GM21529 (cell line): Measurements from ENCODE around the gene BCL7A.
"Not testable (repeated sequence)": the region's sequence is repeated elsewhere in the genome, so short reads cannot be mapped to it uniquely, and the experiment has no call there.

Experiments used
- ATAC-seq: cut with Tn5 transposase; IDR thresholded peaks from one replicate; pipeline ENCODE4 v1.9.1; 2021; ENCODE audit not compliant: unreplicated experiment

The BCL7A gene

DNA sequence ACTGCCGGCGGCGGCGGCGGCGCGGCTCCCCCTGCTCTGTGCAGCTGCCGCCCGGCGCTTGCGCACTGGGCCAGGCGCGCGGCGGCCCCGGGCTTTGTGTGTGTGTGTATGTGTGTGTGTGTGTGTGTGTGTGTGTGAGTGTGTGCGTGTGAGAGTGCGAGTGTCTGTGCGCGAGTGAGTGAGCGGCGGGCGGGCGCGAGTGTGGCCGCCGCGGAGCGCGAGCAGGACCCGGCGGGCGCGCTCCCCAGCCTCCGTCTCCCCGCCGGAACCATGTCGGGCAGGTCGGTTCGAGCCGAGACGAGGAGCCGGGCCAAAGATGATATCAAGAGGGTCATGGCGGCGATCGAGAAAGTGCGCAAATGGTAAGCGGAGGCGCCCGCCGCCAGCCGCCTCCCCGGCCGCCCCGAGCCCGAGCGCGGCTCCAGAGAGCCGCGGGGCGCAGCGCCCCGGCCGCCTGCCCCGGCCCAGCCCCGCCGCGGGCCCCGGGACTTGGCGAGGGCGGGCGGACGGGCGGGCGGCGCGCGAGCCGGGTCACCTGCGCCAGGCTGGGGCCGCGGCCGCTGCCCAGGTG lies at the start of gene BCL7A:
Gene BCL7A (plus strand): TSS at position 63 of the 571 bp plus-strand sequence. CDS start 208 bp downstream, at position 271.
- no peak for ATAC-seq

DNA sequence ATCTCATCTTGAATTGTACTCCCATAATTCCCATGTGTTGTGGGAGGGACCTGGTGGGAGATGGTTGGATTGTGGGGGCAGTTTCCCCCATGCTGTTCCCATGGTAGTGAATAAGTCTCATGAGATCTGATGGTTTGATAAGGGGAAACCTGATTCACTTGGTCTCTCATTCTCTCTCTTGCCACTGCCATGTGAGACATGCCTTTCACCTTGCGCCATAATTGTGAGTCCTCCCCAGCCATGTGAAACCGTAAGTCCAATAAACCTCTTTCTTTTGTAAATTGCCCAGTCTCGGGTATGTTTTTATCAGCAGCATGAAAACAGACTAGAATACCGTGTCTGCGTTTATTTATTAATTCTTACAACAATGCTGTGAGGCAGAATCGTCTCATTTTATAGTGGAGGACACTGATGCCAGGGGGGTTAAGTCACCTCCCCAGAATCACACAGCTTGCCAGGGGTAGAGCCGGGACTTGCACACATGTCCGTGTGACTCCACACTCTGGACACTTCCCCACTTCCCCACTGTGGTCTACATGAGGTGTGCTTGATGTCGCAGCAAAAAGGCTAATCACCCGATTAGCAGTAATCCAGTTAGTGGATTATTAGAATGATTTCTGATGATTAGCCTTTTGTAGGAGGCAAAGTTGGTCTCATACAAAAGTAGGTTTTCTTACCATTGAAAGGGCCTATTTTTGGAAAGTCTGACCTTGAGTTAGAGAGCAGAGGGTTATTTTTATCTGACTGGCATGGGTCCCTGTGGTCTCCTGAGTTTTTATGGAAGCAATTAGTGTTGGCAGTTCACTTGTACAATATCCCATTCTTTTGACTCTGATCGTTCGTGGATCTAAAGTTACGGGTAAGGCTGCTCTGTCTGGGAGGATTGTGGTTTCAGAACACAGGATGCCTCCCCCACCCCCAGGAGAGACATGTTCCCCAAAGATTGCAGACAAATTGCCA lies 47.4 kb upstream of the BCL7A start:
- ATAC-seq: no peak

DNA sequence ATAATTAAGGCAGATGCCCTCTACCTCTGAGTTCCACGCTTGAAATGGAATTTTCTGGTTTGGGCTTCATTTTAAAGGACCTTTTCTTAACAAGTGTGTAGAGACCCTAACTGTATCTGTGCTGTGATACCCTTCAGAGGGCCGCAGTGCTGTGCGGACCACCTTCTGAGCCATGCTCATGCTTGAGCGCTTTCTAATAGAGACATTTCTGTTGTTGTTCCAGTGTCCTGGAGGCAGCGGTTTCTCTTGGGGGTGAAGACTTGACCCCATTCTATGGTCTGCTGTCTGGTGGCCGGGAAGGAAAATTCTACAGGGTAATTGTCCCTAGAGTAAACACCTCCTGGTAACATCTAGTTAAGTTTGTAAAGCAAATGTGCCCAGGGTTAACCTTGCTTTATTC lies 46.7 kb upstream of the BCL7A start:
- no peak for ATAC-seq

DNA sequence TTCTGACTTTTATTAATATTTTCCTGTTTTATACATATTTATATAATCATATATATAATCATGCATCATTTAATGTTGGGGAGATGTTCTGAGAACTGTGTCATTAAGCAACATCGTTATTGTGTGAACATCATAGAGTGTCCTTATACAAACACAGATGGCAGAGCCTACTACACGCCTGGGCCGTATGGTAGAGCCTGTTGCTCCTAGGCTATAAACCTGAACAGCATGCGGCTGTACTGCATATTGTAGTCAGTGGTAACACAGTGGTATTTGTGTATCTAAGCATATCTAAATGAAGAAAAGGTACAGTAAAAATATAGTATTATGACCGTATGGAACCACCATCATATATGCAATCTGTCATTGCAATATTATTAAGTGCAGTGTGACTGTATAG lies 44.7 kb upstream of the BCL7A start:
- no peak for ATAC-seq

DNA sequence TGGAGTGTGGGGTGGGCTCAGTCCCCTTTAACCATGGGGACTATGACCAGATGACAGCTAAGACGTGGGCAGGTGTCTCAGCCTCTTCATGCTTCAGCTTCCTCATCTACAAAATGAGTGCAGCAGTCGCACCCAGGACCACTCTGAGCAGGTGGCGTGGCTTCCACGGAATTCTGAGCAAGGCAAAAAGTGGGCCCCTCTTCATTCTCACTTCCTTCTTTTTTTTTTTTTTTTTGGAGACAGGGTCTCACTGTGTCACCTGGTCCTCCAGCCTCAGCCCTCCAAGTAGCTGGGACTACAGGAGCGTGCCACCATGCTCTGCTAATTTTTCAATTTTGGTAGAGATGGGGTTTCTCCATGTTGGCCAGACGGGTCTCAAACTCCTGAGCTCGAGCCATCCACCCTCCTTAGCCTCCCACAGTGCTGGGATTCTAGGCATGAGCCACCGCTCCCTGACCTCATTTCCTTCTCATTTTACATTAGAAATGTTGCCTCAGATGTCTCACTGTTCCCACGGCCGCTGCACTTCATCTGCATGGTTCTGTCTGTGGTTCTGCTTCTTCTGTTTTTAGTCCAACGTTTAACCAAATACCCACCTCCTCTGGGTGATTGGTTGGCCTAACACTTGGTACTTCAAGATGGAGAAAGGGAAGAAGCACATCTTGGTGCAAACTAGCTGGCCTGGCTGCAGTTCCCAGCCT lies 41.3 kb upstream of the BCL7A start:
- peak; percentile 65 for ATAC-seq

DNA sequence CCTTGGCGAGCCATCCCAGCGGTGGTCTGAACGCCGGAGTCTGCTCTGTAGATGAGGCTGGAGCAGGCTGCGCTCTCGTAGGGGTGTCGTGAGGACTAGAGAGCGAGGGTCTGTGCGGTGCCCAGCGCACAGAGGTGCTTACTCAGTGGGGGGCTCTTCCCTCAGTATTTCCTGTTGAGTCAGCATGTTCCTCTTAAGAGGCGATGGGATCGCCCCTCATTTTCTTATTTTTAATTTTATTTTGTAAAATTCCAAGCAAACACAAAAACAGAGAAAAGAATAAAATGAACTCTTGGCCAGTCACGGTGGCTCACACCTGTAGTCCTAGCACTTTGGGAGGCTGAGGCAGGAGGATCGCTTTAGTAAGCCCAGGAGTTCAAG lies 40.8 kb upstream of the BCL7A start:
- no peak for ATAC-seq

DNA sequence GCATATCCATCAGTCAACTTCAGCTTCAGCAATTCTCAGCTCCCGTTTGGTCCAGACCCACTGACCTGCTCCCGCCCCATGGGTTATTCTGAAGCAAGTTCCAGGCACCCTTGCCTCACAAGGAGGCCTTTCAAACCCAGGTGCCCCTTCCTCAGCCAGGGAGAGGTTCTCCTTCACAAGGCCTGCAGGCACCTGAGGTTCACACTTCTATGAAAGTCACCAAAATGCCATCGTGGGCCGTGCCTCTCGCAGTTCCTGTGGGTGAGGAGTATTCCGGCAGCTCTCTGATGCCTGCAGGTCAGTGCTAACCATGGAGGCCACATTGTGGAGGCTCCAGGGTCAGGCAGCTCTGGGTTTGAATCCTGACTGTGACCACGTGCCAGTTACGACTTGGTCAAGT lies 40.2 kb upstream of the BCL7A start:
- ATAC-seq: no peak

DNA sequence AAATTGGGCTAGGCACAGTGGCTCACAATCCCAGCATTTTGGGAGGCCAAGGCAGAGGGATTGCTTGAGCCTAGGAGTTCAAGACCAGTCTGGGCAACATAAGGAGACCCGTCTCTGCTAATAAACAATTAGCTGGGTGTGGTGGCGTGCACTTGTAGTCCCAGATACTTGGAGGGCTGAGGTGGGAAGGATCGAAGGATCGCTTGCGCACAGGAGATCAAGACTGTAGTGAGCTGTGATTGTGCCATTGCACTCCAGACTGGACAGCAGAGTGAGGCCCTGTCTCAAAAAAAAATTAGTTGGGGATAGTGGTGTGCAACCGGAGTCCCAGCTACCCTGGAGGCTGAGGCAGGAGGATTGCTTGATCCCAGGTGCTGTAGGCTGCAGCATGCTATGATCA lies 38.7 kb upstream of the BCL7A start:
- no peak for ATAC-seq

DNA sequence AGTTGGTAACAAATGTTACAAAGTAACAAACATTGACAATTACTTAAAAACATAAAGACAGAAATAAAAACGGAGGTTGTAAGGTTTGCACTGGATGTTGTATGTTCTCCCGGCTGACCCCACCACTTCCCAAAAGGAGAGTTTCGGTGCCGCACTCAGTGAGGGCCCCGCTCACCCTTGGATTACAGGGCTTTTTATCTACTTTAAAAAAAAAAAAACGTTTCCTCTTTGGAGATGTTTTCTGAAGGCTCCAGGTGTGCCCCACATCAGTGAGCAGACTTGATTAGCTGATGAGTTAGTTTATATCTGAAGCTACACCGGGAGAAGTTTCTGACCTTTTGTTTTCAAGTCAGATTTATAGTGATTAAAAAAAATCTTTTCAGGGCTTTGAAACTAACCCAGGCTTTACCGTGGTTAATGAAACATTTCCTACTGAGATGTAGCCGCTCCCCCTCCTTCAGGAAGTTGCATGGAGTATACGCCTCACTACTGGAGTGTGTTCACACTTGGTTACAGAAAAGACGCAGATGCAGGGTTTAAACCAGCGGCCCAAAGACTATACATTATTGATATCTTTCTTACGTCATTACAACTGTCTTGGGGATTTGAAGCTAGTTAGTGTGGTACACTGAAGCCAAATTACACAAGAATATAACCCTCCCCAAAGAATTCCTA lies 38.0 kb upstream of the BCL7A start:
- no peak for ATAC-seq

DNA sequence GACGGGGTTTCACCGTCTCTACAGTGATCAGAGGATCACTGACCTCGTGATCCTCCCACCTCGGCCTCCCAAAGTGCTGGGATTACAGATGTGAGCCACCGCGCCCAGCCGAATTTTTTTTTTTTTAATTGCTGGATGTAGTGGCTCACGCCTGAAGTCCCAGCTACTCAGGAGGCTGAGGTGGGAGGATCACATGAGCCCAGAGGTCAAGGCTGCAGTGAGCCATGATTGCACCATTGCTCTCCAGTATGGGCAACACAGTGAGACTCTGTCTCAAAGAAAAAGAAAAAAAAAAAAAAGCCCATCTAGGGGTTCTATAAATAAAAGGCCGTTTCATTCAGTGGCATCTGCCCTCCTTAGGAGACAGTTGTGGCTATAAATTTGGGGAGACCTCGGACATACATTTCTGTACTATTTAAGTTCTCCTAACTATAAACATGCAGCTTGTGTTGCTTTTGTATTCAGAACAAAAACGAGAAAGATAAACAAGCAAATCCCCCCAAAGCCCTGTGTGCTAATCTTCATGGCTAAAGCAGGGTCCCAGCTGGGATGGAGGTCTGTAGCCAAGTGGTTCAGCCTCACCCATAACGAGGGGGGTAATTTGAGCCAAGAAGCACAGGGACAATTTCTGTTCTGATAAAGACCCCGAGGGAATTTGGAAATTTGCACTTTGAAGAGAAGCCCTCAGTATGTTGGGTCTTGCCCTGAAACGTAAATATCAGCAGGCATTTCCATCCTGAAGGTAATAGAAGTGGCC lies 35.0 kb upstream of the BCL7A start:
- no peak for ATAC-seq

DNA sequence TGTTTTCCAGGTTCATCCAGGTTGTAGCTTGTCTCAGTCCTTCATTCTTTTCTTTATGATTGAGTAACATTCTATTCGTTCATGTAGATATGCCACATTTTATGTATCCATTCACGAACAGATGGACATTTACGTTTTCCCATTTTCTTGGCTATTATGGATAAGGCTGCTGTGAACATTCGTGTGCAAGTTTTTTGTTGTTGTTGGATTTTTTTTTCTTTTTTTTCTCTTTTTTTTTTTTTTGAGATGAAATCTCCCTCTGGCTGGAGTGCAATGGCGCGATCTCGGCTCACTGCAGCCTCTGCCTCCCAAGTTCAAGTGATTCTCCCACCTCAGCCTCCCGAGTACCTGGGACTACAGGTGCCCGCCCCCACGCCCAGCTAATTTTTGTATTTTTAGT lies 33.2 kb upstream of the BCL7A start:
- ATAC-seq: not testable (repeated sequence)

DNA sequence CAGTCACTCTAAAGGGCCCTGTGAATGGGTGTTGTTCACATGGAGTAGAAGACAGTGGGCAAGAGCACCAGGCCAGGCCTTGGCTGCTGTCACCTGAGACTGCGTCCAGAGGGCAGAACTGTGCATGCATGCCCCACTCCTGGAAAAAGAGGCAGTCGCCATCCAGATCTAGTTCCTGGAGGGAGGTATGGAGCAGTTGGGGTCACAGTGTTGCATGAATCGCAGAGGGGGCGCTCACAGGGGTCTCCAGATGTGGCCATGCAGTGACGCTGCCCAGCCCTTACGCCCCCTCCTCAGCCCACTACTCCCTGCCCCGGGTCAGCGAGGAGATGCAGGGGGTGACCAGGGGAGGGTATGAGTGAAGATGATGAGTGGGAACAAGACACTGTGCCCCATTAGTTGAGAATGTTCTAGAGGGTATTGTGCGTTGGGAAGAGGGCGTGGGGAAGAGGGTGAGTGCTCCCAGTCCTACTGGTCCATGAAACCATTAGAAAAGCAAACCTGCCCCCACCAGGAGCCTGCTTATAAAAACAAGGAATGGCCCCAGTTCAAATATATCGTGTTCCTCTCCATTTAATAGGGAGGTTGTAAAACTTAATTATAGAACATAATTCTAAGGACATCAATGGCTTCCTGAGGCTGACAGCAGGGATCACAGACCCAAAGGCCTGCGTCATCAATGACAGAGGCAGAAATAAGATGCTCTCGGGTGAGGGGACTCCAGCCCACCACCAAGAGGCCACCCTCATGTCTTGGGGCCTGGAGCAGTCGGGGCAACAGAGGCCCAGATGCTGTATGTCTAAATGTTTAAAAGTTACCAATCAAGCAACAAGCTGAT lies 32.2 kb upstream of the BCL7A start:
- no peak for ATAC-seq

DNA sequence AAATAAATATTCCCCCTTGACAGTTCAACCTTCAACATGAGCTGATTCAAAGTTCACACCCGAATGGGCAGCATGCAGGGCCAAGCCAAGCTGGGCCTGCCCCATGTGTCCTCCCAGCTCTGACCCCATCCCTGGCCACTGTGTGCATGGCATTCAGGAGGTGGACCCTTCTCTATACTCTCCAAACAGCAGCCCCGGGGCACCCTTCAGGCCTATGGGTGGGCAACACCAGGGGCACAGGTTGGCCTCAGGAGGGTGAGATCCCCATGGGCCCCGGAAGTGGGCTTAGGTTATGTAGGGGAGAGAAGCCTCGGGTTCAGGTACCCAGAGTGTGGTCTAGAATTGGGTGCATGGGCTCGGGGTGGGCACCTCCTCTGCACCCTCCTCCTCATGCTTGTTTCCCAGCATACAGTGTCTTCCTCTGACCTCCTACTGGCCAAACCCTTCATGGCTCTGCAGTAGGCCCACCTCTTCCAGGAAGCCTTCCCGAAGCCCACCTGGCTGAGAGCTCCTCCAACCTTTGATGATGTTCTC lies 31.5 kb upstream of the BCL7A start:
- no peak for ATAC-seq

DNA sequence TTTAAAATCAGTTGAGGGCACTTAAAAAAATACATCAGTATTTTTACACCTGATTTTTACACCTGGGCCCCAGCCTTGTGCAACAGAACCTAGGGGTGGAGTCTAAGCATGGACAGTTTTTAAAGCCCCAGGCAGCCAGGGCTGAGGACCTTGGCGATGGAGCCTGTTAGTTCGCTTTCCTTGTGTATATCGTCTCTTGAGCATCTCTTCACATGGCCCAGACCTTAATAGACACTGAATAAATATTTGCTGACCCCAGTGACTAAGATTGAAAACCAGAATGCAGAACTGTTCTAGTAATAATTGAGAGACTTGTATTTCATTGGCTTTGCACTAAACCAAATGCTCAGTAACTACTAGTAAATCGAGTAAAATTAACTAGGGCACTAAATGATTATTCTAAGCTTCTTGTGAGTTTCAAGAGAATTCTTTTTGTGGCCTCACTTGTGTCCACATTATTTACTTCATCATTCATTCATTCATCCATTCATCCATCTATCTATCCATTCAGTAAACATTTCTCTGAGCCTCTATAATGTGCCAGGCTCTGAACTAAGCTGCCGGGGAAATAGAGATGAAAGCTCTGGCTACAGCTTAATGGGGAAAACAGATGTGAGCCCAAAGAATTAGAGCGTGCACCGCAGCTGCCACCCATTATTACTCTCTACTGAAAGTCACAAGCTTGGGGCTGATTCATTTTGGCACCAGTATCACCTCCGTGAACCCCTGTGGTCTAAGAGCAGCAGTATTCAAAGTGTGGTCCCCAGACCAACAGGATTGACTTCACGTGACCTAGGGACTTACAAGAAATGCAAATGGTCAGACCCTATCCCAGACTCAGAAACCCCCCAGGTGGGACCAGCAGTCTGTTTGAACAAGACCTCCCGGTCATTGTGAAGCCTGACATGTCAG lies 30.7 kb upstream of the BCL7A start:
- ATAC-seq: peak; percentile 67

DNA sequence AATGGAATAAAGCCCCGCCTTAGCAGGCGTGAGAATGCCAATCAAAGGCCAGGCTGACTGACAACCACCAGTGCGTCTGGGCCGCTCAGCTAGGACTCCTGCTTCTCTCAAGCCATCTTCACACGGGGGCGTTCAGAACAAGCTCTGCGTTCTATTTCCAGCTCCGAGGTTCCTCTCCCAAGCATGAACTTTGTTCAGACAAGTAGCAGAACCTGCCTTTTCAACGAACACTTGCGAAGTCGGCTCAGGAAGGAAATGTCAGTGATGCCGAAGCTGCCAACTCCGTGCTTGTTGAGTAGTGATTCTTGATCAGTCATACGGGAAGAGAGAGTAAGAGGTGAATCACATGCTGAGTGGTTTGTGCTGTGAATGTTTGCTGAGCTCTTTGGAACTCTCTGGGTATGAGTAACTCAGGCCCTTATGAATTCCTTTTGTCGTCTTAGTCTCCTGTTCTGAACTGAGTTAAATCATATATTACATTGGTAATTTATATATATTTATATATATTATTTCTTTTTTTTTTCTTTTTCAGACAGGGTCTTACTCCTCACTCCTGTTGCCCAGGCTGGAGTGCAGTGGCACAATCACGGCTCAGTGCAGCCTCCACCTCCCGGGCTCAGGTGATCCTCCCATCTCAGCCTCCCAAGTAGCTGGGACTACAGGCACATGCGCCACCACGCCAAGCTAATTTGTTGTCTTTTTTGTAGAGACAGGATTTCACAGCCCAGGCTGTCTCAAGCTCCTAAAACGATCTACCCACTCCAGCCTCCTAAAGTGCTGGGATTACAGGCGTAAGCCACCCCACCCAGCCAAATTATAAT lies 29.4 kb upstream of the BCL7A start:
- peak; percentile 85 for ATAC-seq

DNA sequence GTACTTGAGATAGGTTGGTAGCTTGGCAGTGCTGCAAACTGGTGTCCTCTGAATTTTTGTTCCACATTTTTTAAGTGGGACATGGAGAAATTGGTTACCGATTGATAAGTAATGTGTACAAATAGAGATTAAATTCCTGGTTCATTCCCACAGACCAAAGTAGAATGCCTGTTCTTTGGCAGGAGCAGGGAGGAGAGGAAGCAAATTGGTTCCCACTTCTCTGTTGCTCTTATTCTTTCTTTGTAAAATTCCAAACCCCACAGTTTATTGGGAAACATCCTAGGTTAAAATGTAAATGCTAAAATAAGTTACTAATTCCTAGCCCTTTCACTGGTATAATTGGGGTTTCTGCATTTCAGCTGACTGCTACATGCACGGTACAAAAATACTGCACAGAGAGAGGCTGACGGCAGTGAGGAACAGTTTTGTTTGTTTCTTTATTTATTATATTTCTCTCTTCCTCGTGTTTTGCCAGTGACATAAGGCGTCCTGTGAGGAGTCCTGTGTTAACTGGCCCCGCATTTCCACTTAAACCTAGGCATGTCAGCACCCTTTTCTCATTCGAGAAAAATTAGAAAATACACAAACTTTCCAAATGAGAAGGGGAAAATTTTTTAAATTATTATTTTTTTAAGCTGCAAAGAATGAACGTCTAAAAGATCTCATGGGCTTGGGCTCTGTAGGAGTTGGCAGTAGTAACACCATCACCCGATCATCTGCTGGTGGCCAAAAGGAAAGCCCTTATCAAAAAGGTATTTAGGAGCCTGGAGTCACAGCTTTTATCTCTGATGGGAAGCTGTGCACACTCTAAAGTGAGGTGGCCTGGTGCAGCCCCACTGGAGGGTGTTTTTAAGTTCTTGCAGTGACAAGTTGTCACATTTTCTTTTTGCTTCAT lies 25.4 kb upstream of the BCL7A start:
- ATAC-seq: no peak
